Fibroblast of mammary gland (primary cell): Measurements from ENCODE around the gene ZNF366.
"Not testable (repeated sequence)": the region's sequence is repeated elsewhere in the genome, so short reads cannot be mapped to it uniquely, and the experiment has no call there.

Experiments
- DNase-seq: peaks from one replicate; pipeline ENCODE4 v3.0.0-alpha.2; 2010; ENCODE audit warnings: low read depth
- H3K4me3 ChIP-seq: 2 replicates; pipeline ENCODE4 v1.5.1; 2011; ENCODE audit warnings: low read depth, mild to moderate bottlenecking, low read length, moderate library complexity; ENCODE audit not compliant: control insufficient read depth
- TF ChIP-seq, protein P1 (sequence below): conservative IDR thresholded peaks from 2 replicates; pipeline ENCODE4 v1.5.1; 2011; ENCODE audit warnings: low read depth, low read length, inconsistent platforms; ENCODE audit not compliant: control insufficient read depth, insufficient read depth

Gene ZNF366

DNA sequence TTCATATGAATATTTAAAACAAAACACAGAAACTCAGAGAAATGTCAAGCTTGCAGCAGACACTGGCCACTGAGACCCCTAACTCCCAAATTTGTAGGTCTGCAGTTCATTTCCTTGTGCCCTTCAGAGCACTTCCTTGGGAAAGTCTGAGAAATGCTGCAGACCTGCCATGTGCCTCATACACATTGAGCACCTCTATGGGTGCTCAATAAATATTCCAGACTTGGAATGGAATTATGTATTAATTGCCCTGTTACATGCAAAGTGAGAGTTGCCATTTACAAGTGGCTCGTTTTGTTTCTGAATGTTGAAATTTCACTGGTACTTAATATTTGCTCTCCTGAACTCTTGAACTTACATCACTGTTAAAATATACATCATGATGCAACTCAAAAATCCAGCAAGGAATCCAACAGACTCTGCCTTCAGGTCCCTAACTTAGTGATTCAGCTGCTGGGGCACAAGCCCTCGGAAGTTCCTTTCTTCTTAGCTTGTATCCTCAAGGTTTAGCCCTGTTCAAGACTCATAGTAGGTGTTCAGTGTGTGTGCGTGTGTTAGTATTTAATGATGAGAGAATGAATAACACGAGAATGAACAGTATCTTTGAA is 96.4 kb downstream of the ZNF366 start:
- H3K4me3 ChIP-seq = no peak overlapping the region

DNA sequence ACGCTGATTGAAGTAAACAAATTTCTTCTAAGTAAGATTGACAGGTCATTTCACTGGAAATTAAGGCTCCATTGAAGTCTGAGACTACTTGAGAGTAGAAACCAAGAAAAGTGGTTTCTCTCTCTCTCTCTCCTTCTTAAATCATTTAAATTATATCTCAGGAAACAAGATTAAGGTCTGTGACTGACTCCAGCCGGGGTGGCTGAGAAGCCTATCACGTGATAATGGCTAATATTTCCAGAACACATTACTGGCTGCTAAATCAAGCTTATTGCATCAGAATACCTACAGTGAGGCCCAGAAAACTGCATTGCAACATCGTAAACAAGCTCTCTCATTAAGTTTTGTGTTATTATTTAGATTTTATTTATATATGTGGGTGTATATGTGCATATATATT is 98.6 kb downstream of the ZNF366 start:
- peak; percentile 54 for DNase-seq
- H3K4me3 ChIP-seq = no peak overlapping the region

More for the DNA sequence above, 96.4 kb downstream of the ZNF366 start:
- TF ChIP-seq, protein P1, sequence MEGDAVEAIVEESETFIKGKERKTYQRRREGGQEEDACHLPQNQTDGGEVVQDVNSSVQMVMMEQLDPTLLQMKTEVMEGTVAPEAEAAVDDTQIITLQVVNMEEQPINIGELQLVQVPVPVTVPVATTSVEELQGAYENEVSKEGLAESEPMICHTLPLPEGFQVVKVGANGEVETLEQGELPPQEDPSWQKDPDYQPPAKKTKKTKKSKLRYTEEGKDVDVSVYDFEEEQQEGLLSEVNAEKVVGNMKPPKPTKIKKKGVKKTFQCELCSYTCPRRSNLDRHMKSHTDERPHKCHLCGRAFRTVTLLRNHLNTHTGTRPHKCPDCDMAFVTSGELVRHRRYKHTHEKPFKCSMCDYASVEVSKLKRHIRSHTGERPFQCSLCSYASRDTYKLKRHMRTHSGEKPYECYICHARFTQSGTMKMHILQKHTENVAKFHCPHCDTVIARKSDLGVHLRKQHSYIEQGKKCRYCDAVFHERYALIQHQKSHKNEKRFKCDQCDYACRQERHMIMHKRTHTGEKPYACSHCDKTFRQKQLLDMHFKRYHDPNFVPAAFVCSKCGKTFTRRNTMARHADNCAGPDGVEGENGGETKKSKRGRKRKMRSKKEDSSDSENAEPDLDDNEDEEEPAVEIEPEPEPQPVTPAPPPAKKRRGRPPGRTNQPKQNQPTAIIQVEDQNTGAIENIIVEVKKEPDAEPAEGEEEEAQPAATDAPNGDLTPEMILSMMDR = no peak
- no peak for DNase-seq

DNA sequence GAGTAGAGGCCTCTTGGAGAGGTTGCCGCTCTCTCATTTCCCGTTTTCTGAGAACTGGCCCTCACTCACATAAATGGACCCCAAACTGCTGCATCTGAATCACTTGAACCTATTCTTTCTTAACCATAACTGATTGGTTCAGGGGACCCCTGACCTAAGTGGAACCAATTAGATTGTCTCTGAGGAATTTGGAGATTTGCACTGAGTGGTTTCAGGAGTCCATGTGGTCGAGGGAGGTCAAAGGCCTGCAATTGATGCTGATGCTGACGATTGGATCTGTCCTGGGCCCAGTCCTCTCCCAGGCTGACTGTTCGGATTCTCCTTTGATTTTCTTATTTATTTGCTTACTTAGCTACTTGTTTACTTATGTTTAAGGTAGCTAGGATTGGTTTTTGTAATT is 99.1 kb downstream of the ZNF366 start:
- TF ChIP-seq, protein P1 = no peak
- no peak for DNase-seq
- no peak overlapping the region for H3K4me3 ChIP-seq

More for the DNA sequence above, 98.6 kb downstream of the ZNF366 start:
- TF ChIP-seq, protein P1 = no peak

DNA sequence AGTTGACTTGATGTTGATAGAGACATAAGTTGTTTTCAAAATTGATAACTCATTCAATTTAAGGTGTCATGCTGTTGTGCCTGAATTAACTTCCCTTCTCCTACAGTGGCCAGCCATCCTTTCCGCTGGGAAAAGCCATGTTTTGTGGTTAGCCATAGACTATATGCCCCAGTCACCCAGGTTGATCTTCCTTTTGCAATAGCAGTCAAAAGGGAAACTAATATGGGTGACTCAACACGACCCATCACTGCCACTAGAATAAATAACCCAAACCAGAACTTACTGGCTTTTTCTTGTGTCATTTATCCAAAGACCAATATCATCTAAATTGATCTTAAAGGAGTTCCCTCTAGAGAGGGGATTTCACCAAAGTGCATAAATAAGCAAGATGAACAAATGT is 99.7 kb downstream of the ZNF366 start:
- H3K4me3 ChIP-seq = no peak overlapping the region
- peak; percentile 69 for DNase-seq
- TF ChIP-seq, protein P1 = no peak

DNA sequence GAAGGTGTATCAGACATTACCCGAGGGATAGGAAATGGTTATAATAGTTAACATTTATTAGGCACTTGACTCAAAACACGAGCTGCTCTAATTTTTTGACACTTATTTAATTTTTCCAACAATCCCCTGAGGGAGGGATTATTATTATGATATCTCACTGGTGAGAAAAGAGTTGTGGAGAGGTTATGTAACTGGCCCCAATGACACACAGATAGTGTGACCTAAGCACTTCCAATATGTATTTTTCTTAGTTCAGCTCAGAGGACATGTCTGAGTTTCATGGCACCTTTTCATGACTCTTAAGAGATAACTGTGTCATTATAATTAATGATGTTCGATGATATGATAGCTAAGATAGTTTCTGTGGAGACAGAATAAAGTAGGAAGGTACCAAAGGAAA is 100.1 kb downstream of the ZNF366 start:
- no peak for DNase-seq
- TF ChIP-seq, protein P1 = no peak
- H3K4me3 ChIP-seq = no peak overlapping the region

DNA sequence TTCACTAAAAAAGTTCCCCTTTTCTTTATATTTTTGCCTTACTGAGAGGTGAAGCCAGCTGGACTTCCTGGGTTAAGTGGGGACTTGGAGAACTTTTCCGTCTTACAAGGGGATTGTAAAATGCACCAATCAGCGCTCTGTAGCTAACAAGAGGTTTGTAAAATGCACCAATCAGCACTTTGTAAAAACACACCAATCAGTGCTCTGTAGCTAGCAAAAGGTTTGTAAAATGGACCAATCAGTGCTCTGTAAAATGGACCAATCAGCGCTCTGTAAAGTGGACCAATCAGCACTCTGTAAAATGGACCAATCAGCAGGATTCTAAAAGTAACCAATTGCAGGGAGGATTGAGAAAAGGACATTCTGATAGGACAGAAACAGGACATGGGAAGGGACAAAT is 102.4 kb downstream of the ZNF366 start:
- not testable (repeated sequence) for DNase-seq

DNA sequence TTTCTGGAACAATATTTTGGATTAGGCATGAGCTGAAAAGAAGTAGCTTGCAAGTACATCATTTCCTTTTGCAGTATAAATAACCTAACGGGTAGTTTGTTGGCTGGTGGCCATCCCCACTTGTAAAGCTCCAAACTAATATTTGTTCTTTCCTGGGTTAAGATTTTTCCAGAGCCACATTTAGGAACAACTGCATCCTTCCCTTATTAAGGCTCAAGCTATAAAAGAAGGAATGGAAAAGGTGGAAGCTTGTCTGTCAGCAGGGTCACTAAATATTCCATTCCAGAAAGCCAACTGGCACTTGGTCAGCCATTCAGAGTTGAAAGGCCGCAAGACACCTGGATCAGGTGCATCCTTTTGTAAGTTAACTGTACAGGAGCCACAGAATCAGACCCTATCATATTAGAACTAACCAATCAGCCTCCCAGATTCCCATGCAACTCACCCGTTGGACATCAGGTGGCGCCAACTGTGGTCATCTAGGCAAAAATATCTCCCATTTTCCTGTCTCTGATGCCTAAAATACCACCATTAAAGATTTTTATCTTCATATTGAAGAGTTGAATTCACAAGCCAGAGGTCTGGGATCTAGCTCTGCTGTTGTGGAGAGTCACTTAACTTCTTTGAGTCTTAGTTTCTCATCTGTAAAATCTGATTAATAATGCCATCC is 104.1 kb downstream of the ZNF366 start:
- TF ChIP-seq, protein P1 = peak; percentile 68
- no peak overlapping the region for H3K4me3 ChIP-seq
- peak; percentile 41 for DNase-seq

More for the DNA sequence above, 102.4 kb downstream of the ZNF366 start:
- H3K4me3 ChIP-seq = not testable (repeated sequence)
